Stimulated activated CD8-positive, alpha-beta memory T cell treated with anti-CD3 and anti-CD28 coated beads, Interleukin-7, amount 100 ng/mL, for 48 hours (primary cell): Measurements from ENCODE around the gene ATG5.
A peak's percentile ranks its signal among the peaks of the same experiment; 100 is the strongest.
"Not testable (repeated sequence)": the region's sequence is repeated elsewhere in the genome, so short reads cannot be mapped to it uniquely, and the experiment has no call there.

Experiments
- DNase-seq, 2 donors: peaks; one replicate each; pipeline ENCODE4 v3.0.0-alpha.2; 2020; ENCODE audit warnings: low read depth in 1 of 2; ENCODE audit errors: extremely low read depth in 1 of 2

ATG5 gene

GRCh38 chr6:106160189-106160588 is 165.4 kb downstream of the ATG5 start:
- DNase-seq: no peak

DNA sequence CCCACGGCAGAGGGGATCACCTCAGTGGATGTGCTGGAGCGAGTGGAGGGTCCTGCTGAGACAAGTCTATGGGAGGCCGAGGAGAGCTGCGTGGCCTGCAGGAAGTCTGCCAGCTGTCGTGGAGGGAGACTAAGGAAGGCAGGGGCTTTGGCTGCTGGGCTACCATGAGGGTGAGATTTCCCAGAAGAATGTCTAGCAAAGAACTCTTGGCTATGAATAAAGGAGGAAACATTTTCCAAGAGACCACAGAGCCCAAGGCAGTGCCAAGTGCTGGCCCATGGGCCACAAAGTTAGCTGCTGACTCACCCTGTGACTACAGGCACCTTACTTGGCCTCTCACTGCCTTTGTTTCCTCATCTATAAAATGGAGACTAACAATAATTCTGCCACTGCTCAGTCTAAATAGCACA is 166.0 kb downstream of the ATG5 start:
- no peak for DNase-seq

DNA sequence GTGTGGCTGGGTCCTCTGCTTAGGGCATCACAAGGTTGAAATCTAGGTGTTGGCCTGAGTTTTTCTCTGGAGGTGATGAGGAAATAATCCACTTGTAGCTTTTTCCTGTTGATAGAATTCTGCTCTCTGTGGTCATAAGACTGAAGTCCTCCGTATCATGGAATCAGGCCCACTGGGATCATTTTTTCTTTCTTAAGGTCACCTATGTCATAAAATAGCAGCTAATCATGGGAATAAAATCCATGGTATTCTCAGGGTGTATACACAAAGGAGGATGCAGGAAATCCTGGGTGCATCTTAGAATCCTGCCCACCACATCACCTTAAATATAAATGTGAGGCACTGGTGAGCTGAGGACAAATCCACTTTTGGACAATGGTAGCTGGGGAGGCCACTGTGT is 166.7 kb downstream of the ATG5 start:
- DNase-seq: no peak

DNA sequence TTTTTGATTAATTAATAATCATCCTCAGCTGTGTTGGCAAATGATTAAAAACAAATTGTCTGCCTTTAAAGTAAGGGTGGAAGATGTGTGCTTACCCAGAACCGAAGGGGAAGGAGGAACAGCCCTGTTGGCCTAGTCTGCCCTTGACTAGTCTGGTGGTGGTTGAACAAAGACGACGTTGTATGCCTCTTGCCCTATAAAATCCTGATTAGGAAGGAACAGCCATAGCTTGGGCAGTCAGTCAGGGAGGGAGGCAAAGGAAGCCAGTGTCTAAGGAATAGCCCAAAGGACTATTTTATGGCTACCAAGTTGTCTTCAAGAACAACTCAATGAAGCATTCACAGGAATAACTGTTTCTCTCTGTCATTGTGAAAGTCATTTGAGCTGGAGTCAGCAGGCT is 168.7 kb downstream of the ATG5 start:
- DNase-seq: no peak

DNA sequence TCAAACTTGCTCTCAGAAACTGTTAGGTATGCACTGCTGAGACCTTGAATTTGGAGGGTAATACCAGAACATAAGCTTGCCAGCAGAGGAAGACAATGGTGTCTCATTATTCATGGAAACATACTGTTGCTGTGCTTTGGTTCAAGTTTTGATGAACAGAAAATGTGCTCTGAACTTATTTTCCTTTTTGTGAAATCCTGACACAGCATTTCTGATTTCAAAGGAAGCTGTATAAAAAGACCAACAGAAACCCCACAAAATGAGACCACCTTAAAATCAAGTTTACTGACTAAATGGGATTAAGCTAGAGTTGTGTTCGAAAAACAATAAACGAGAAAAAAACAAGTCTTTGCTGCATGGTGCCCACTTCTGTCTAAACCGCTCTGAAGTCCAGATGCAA is 169.1 kb downstream of the ATG5 start:
- no peak for DNase-seq

- DNase-seq: no peak
These were observed 170.2 kb downstream of the ATG5 start for GRCh38 chr6:106155219-106155830.

DNA sequence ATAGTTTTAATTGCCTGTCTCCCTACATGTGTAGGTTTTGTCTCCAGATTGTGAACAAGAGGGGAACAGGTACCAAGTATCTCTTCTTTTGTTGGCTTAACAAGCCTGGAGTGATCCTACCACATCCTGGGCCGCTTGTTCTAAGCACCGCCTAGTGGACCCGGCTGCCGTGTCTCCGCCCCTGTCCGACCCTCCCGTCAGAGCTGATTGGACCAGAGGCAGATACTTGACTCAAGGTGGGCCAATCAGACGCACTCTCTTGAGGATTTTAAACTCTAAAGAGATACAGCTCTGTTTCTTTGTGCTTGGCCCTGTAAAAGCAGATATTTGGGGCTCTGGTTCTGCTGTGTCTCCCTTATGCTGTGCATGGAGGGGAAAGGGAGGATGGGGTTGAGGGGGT is 171.2 kb downstream of the ATG5 start:
- DNase-seq: no peak

DNA sequence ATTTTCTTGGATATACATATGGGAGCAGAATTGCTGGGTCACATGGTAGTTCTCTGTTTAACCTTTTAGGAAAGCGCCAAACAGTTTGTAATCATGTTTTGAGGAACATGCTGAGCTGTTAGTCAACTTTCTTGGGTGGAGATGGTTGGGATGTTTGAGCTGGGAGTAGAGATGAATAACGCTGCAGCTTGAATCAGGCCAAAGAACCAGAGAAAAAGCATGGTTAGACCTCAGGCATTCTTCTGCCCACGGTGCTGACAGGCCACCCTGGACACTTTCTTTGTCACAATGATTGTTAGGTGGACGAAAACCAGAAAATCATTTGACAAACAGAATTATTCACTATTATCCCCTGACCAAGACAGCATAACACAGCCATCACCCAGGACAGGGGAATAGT is 172.6 kb downstream of the ATG5 start:
- DNase-seq: no peak

- not testable (repeated sequence) for DNase-seq
These were observed 173.1 kb downstream of the ATG5 start for GRCh38 chr6:106152476-106152875.

DNA sequence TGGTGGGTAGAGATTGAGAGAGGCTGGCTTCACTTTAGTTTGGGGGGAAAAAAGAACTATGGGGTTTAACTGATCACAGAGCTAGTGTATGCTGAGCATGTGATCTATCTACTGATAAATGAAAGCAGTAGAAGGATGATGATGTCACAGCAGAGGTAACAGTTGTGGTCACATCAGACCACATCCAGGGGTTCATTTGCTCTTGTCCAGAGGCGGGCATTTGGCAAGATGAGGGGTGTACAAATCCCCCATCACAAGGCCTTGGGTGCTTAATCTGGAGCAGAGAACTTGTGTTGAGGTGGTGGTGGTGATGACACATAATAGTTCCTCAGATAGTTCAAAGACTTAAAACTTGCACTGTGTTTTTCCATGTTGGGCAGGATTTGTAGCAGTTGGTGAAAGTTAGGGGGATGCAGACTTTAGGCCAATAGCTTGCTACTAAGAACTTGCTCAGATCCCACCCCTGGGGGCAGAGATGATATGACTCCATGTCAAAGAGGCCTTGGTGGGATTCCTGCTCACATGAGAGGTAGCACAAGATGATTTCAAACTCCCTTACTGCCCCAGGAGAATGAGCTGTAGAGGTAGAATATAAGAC is 176.0 kb downstream of the ATG5 start:
- DNase-seq: peak in 1 of 2 donors; percentile 48

GRCh38 chr6:106147476-106147875 is 178.1 kb downstream of the ATG5 start:
- no peak for DNase-seq

- DNase-seq: no peak
These were observed 178.7 kb downstream of the ATG5 start for GRCh38 chr6:106146852-106147351.

DNA sequence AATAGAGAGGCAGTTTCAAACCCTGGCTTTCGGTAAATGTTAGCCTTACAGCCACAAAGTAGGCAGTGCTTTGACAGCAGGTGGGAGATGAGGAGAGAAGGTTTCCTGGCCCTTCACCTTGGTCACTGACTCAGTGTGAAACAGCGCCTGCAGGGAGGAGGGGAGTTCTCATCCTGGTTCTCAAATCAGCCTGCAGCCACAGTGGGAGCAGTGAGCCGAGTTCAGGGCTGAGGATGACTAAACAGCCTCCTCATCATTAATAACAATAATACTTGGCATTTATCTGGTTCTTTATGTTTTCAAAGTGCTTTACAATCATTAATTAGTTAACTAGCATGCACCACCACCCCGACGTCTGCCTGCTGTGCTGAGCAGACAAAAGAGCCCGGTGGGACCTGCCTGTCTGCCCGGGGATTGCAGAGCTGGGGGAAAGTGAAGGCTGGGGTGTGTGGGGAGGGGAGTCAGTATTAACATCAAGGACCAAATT is 179.8 kb downstream of the ATG5 start:
- peak in 1 of 2 donors; percentile 57 for DNase-seq

- no peak for DNase-seq
These were observed 180.4 kb downstream of the ATG5 start for GRCh38 chr6:106145144-106145543.

DNA sequence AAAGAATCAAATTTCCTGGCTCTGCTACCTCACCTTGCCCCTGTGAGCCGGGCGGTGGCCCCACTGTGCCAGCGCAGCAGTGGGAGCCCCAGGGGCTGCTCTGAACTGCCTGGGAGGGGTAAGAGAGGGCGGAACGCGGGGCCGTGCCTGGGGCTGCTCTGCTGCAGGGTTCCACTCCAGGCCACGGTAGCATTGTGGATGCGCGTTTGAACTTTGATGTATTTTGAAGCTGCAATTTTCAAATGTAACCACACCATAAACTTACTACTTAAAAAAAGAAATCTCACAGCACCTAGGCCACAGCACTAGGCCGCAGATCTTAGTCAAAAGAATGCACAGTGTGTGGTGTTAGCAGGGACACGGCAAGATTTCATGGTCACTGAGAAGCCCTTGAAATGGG is 181.9 kb downstream of the ATG5 start:
- no peak for DNase-seq

DNA sequence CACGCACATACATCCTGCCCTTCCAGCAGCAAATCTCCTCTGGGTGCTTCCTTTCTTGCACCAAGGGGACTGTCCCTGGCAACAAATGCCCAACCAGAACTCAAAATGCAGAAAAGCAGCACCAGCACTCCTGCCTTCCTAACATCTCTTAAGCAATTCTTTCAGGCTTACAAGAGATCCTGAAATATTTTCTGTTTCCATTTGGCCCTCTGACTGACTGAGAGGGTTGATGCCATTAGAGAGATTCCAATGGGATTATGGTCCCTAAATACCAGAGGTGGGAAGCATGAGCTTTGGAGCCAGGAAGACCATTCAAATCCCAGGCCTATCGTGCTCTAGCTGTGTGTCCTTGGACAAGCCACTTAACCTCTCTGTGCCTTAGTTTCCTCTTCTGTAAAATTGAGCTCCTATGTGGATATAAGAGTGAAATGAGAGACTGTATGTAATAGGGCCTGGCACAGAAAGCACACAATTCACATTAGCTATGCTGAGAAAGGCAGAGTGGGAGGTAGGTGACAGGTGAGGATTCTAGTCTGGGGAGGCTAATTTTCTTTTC is 182.6 kb downstream of the ATG5 start:
- no peak for DNase-seq

- peak; percentile 63 to 66 for DNase-seq
These were observed 183.9 kb downstream of the ATG5 start for GRCh38 chr6:106141441-106142237.

- no peak for DNase-seq
These were observed 187.4 kb downstream of the ATG5 start for GRCh38 chr6:106138151-106138550.

- DNase-seq: no peak
These were observed 188.7 kb downstream of the ATG5 start for GRCh38 chr6:106136845-106137244.

DNA sequence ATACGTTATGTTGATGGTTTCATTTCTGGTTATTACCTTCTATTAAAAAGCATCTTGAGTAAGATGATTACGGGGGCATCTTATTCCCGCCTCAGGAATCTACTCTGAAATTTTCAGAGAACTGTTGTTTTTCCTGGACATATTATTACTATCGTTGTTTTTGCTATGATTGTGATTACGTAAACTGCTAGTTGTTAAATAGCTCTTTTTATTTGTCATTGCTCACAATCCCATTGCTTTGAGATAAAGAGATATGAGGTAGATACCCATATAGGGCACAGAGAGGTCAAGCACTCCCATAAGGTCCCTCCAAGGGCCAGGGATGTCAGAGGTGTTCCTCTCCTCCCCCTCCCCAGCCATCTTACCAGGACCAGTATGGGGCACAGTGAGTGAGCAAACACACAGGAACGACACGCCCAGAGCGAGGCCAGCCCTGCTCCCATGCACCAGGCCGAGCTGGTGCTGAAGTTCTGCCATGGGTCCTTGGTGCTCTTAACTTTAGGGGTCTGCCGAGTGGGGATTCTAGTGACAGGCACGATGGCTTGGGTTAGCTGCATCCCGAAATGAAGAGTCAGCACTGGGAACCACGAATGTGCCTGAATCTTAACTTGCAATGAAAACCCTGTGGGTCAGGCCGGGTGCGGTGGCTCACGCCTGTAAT is 189.5 kb downstream of the ATG5 start:
- no peak for DNase-seq
